ENCODE data around the gene S100A13. TPM values are rescaled to one million over a fixed set of nuclear protein-coding genes. Genes with fewer than 3 reads are reported as not detected.

S100A13 gene
- total and polyA plus RNA-seq, 9 of the 15 experiments (the other 6 are each of a cell fraction or from before 2014, with no cell fraction given) = 41.9 to 129 (median 58.0) TPM

- no peak for TF ChIP-seq POLR2AphosphoS2 (IDR thresholded peaks at IDR 0.05; ENCODE audit: low read length)
- no peak for TF ChIP-seq RFX5 (IDR thresholded peaks at IDR 0.05; ENCODE audit: low read depth, low read length)
- no peak for TF ChIP-seq ZNF644 (tag; IDR thresholded peaks at IDR 0.05; ENCODE audit: low read depth)
These were observed 11.9 kb downstream of the S100A13 start (continued) for GRCh38 chr1:153615406-153615805.

DNA sequence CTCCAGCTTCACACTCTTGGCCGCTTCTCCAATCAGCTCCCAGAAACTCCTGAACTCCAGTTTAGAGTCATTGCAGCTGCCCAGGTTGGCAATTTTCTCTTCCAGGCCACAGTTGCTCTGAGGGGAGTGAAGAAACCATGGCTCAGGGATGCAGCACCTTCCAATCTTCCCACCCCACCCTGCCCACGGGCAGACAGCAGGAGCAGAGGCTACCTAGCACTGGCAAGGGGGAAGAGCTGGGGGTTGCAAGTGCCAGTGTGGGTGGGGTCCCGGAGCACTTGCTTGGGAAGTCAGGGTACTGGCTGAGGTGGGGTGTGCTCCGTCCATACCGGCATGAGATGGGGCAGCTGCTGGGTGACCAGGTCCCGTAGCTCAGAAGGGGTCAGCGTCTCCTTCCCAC is 12.4 kb downstream of the S100A13 start:
- H3K27ac ChIP-seq (ENCODE audit: extremely low read depth, low read depth, low read length) = no peak overlapping the region
- intact Hi-C loops (cut with micrococcal nuclease) = no loop called here
- TF ChIP-seq FOXK2 (conservative IDR thresholded peaks at IDR 0.05 in 1 of 2, IDR thresholded peaks at IDR 0.05 in 1 of 2; ENCODE audit: low read depth in 2 of 2) (no peak), MAX (CRISPR knock-in tag; IDR thresholded peaks at IDR 0.05) (no peak), AFF1 (IDR thresholded peaks at IDR 0.05; ENCODE audit: low read depth in 1 of 2, partially characterized antibody in 2 of 2) (no peak), TSC22D4 (tag; IDR thresholded peaks at IDR 0.05) (no peak), POLR2A (conservative IDR thresholded peaks at IDR 0.05) (no peak), KLF13 (tag; IDR thresholded peaks at IDR 0.05; ENCODE audit: borderline replicate concordance, low read depth) (no peak), ZFX (CRISPR knock-in tag; IDR thresholded peaks at IDR 0.05) (no peak), ZNF197 (CRISPR knock-in tag; IDR thresholded peaks at IDR 0.05; ENCODE audit: low read depth) (no peak), E2F5 (CRISPR knock-in tag; IDR thresholded peaks at IDR 0.05) (no peak), GATA2 (CRISPR knock-in tag; IDR thresholded peaks at IDR 0.05) (no peak)
- TF ChIP-seq, protein P1, sequence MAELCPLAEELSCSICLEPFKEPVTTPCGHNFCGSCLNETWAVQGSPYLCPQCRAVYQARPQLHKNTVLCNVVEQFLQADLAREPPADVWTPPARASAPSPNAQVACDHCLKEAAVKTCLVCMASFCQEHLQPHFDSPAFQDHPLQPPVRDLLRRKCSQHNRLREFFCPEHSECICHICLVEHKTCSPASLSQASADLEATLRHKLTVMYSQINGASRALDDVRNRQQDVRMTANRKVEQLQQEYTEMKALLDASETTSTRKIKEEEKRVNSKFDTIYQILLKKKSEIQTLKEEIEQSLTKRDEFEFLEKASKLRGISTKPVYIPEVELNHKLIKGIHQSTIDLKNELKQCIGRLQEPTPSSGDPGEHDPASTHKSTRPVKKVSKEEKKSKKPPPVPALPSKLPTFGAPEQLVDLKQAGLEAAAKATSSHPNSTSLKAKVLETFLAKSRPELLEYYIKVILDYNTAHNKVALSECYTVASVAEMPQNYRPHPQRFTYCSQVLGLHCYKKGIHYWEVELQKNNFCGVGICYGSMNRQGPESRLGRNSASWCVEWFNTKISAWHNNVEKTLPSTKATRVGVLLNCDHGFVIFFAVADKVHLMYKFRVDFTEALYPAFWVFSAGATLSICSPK (IDR thresholded peaks at IDR 0.05; ENCODE audit: borderline replicate concordance) = no peak

More for the DNA sequence above, 12.4 kb downstream of the S100A13 start:
- WGBS (ENCODE audit: insufficient coverage, low coverage, missing lambda C conversion rate) = 70% methylated on average over 7 of the region's 7 CpGs
- in situ Hi-C loops (cut with MboI) = no loop called here
- ChIA-PET CTCF (ENCODE audit: low intra/inter-chr PET ratio) (no interaction called here), POLR2A (interaction anchor here (0.8 to 6.8 kb wide), 5 partner anchors 9 to 258 kb away, joined by 3 to 70 read pairs (median 4); partner anchors contain the start of genes S100A1 and S100A13)
- no peaks in the 10 kb centered on the region for H3K27me3 ChIP-seq (ENCODE audit: control insufficient read depth in 2 of 2, insufficient read depth in 2 of 2, low read length in 2 of 2)
- H3K9ac ChIP-seq (ENCODE audit: insufficient read depth in 1 of 2, low read depth in 2 of 2, low read length in 2 of 2) = no peak overlapping the region
- ATAC-seq (no peak), FAIRE-seq (no peak), DNase-seq (ENCODE audit: extremely low read depth in 1 of 4, low spot score in 3 of 4) (no peak)
- no peak overlapping the region for H2AFZ ChIP-seq (ENCODE audit: low read depth, low read length)
- no peak overlapping the region for H3K4me2 ChIP-seq (ENCODE audit: insufficient read depth, low read length)
- no peaks in the 10 kb centered on the region for H3K9me3 ChIP-seq (replicated peaks; ENCODE audit: control insufficient read depth, insufficient read depth, low read depth, low read length)
- H3K36me3 ChIP-seq (ENCODE audit: control insufficient read depth, insufficient read depth, low read length) = no peaks in the 10 kb centered on the region
- H3K9me1 ChIP-seq (ENCODE audit: control insufficient read depth, insufficient read depth, low read length) = no peaks in the 10 kb centered on the region
- no peak overlapping the region for H3K4me3 ChIP-seq
- H3K79me2 ChIP-seq (ENCODE audit: control insufficient read depth, insufficient read depth, low read length) = no peaks in the 10 kb centered on the region
- BruUV-seq (replicated peaks) = no TSS peak
- peaks cover 23 to 41% of the 10 kb centered on the region in 2 experiments for H3K4me1 ChIP-seq (replicated peaks in 1 of 2; ENCODE audit: control insufficient read depth in 2 of 2, insufficient read depth in 2 of 2, low read length in 2 of 2)
- H4K20me1 ChIP-seq (replicated peaks; ENCODE audit: control insufficient read depth, insufficient read depth, low read length) = no peaks in the 10 kb centered on the region

All from K562 (cell line).